Retinal pigment epithelial cell (primary cell): ENCODE measurements around the gene CLNS1A.
"Not testable (repeated sequence)": the region's sequence is repeated elsewhere in the genome, so short reads cannot be mapped to it uniquely, and the experiment has no call there.

Experiments used
- DNase-seq: peaks from one replicate; pipeline ENCODE4 v3.0.0-alpha.2; 2010; ENCODE audit warnings: low read depth
- H3K4me3 ChIP-seq: 2 replicates; pipeline ENCODE4 v1.5.1; 2011; ENCODE audit warnings: mild to moderate bottlenecking, low read length, control low read depth, moderate library complexity
- CTCF ChIP-seq: conservative IDR thresholded peaks from 2 replicates; pipeline ENCODE4 v1.5.1; 2011; ENCODE audit warnings: low read depth, low read length, control low read depth, inconsistent platforms

Gene CLNS1A

GRCh38 chr11:77593883-77594282 lies 43.7 kb downstream of the CLNS1A start:
- no peak overlapping the region for H3K4me3 ChIP-seq
- TF ChIP-seq CTCF: no peak
- DNase-seq: no peak

GRCh38 chr11:77592727-77593126 lies 44.9 kb downstream of the CLNS1A start:
- no peak for DNase-seq
- H3K4me3 ChIP-seq: no peak overlapping the region
- TF ChIP-seq CTCF: no peak

- peak overlapping the region; percentile 67 for H3K4me3 ChIP-seq
- no peak for DNase-seq
- peak; percentile 1 for TF ChIP-seq CTCF
These were observed 47.3 kb downstream of the CLNS1A start for GRCh38 chr11:77590194-77590782.

- TF ChIP-seq CTCF: no peak
- H3K4me3 ChIP-seq: peak within 1 kb of the TSS; percentile 67
- no peak for DNase-seq
These were observed 47.9 kb downstream of the CLNS1A start, which contains the start of gene AQP11 for GRCh38 chr11:77589521-77590193. TSS of gene AQP11 (plus strand) at chr11:77589953. CDS start at chr11:77589993, 40 bp downstream.

- peak overlapping the region; percentile 67 for H3K4me3 ChIP-seq
These were observed 48.4 kb downstream of the CLNS1A start for GRCh38 chr11:77589181-77589520.

GRCh38 chr11:77580712-77581337 lies 56.8 kb downstream of the CLNS1A start:
- no peak overlapping the region for H3K4me3 ChIP-seq
- no peak for DNase-seq
- TF ChIP-seq CTCF: no peak

More at GRCh38 chr11:77589181-77589520, 48.4 kb downstream of the CLNS1A start:
- DNase-seq: no peak
- no peak for TF ChIP-seq CTCF

- not testable (repeated sequence) for DNase-seq
These were observed 62.2 kb downstream of the CLNS1A start for GRCh38 chr11:77575428-77575827.

GRCh38 chr11:77570896-77571295 lies 66.7 kb downstream of the CLNS1A start:
- DNase-seq, H3K4me3 ChIP-seq: not testable (repeated sequence)

More at GRCh38 chr11:77575428-77575827, 62.2 kb downstream of the CLNS1A start:
- H3K4me3 ChIP-seq: not testable (repeated sequence)
